Heart left ventricle (tissue), 16 donors: ENCODE results near the gene KTN1. TPM values are rescaled to one million over a fixed set of nuclear protein-coding genes. Genes with fewer than 3 reads are reported as not detected.

Experiments
- ATAC-seq, 4 donors: fragments of 200-7000 bp; cut with Tn5 transposase; one replicate each; pipeline ENCODE4 v1.9.1; 2020 to 2022; ENCODE audit warnings: moderate library complexity in 4 of 4, mild to moderate bottlenecking in 3 of 4, moderate number of reproducible peaks in 1 of 4
- DNase-seq, 5 donors: peaks; one replicate each; pipeline ENCODE4 v3.0.0-alpha.2; 2020
- H3K27ac ChIP-seq, 12 donors: fragments of 200-600 bp; sonication (generic) in 4 of 12; one replicate each; pipeline versions ENCODE4 v1.5.0 to v1.8.0; 2016 to 2022; ENCODE audit warnings: mild to moderate bottlenecking in 2 of 12
- H3K27me3 ChIP-seq, 9 donors: fragments of 200-600 bp; sonication (generic) in 2 of 9; one replicate each; pipeline versions ENCODE4 v1.5.1 to v1.8.0; 2016 to 2022; ENCODE audit warnings: mild to moderate bottlenecking in 3 of 9
- H3K36me3 ChIP-seq, 9 donors: fragments of 200-600 bp; sonication (generic) in 2 of 9; one replicate each; pipeline versions ENCODE4 v1.5.0 to v1.8.0; 2018 to 2022; ENCODE audit warnings: mild to moderate bottlenecking in 2 of 9
- H3K4me1 ChIP-seq, 12 donors: fragments of 200-600 bp; sonication (generic) in 4 of 12; one replicate each; pipeline versions ENCODE4 v1.5.0 to v1.8.0; 2016 to 2022; ENCODE audit warnings: mild to moderate bottlenecking in 3 of 12
- H3K4me3 ChIP-seq, 12 donors: fragments of 200-600 bp; sonication (generic) in 4 of 12; one replicate each; pipeline versions ENCODE4 v1.5.0 to v1.8.0; 2017 to 2022; ENCODE audit warnings: mild to moderate bottlenecking in 9 of 12, moderate library complexity in 4 of 12
- H3K9me3 ChIP-seq, 12 donors: fragments of 200-600 bp; sonication (generic) in 4 of 12; one replicate each; pipeline versions ENCODE4 v1.5.0 to v1.8.0; 2016 to 2022; ENCODE audit warnings: mild to moderate bottlenecking in 1 of 12
- CTCF ChIP-seq, 12 donors: fragments of 200-600 bp; sonication (generic) in 4 of 12; IDR thresholded peaks; one replicate each; pipeline versions ENCODE4 v1.5.0 to v1.8.0; 2018 to 2022; ENCODE audit warnings: antibody characterized with exemption in 12 of 12, mild to moderate bottlenecking in 5 of 12
- POLR2A ChIP-seq, 2 donors: fragments of 450-650 bp; IDR thresholded peaks; one replicate each; pipeline ENCODE4 v1.6.1; 2017; ENCODE audit warnings: antibody characterized with exemption in 2 of 2, mild to moderate bottlenecking in 2 of 2, moderate library complexity in 2 of 2
- WGBS, 4 donors: extraction: QIAGEN DNeasy Blood & Tissue Kit in 2 of 4; methylation state at CpG; one replicate each; pipeline versions ENCODE4 v1.1.5 to v1.1.7; 2013 to 2018; 5-methylcytosine and 5-hydroxymethylcytosine counted together
- intact Hi-C, 10 donors: fragments of 100-400 bp; cut with DNase I; formaldehyde crosslinking; loops; one replicate each; pipeline versions ENCODE4 v1.11.1 to v1.14.2; 2022
- polyA plus RNA-seq, 2 donors: library from polyadenylated mRNA; stranded (reverse); fragments of 200-250 nt; gene quantifications; one replicate each; pipeline ENCODE4 v1.2.3, GENCODE V29; 2013
- total RNA-seq, 9 donors: library from RNA; depleted of rRNA in 2 of 9; stranded (reverse); fragments of >200 nt in 2 of 9; fragmentation: NEBNext Ultra II Directional in 3 of 9; extraction: Animal tissue kit (Norgen Biotek cat#: 25700) in 3 of 9; gene quantifications; one replicate each; pipeline versions ENCODE4 v1.1.0 to v1.2.4, GENCODE V29; 2016 to 2023
- donor health status: ischemic (EF 13 %, LVEDD 7.1; RV severe dilation, severe dysfunction).
- donor health status: healthy with polysubstance abuse.
- donor health status: DM: no; HTN: yes; CAD: no.
- donor health status: DM: no; HTN: no; CAD: no.
- donor health status: ischemic (EF 25% LVEDD 6.9; RV normal size, moderate dysfunction).
- donor health status: ischemic (EF 25% LVEDD 5.7; RV mildly dilated, moderate dysfunction).
- donor health status: healthy.
- donor health status: DM: yes; HTN: yes; CAD: no.
- donor health status: ischemic (EF 35%, LVEDD 5.7; RV mildly dilated, moderate dysfunction).
- donor health status: nonischemic (EF 11% LVEDD 7.7; RV severe dilation, severe dysfunction).
- donor health status: DM: yes; HTN: yes; CAD: no.
- donor health status: PGD.
- donor health status: ischemic (EF 29% LVEDD 5.4; RV normal size, mild dysfunction).
- donor health status: nonischemic (EF 23%, LVEDD 6.1; RV moderate dilation, normal function).

KTN1 gene
- total and polyA plus RNA-seq, 11 donors = 150 to 340 (median 249) TPM

GRCh38 chr14:55689981-55690871 is 110.2 kb downstream of the KTN1 start:
- WGBS, 4 donors = 87 to 92% (median 90%) methylated on average over 5 of the region's 5 CpGs
- H3K36me3 ChIP-seq = peaks cover 0 to 25% (median 13%) of the 10 kb centered on the region in 9 donors
- ATAC-seq = no peak
- H3K4me1 ChIP-seq = peaks cover 0 to 5% (median 0%) of the 10 kb centered on the region in 12 donors
- H3K27me3 ChIP-seq = no peaks in the 10 kb centered on the region
- no peak for TF ChIP-seq POLR2A (IDR thresholded peaks at IDR 0.05)
- no peak for TF ChIP-seq CTCF (IDR thresholded peaks at IDR 0.05)
- no peak overlapping the region for H3K27ac ChIP-seq
- no peak overlapping the region for H3K4me3 ChIP-seq
- DNase-seq = no peak
- intact Hi-C loops = no loop called here
- H3K9me3 ChIP-seq = no peaks in the 10 kb centered on the region

GRCh38 chr14:55691659-55692058 is 111.7 kb downstream of the KTN1 start:
- H3K36me3 ChIP-seq = peaks cover 0 to 10% (median 0%) of the 10 kb centered on the region in 9 donors
- no peaks in the 10 kb centered on the region for H3K4me1 ChIP-seq
- no peaks in the 10 kb centered on the region for H3K9me3 ChIP-seq
- intact Hi-C loops = no loop called here
- H3K4me3 ChIP-seq = no peak overlapping the region
- H3K27ac ChIP-seq = no peak overlapping the region
- H3K27me3 ChIP-seq = no peaks in the 10 kb centered on the region
- TF ChIP-seq CTCF (IDR thresholded peaks at IDR 0.05) = no peak
- TF ChIP-seq POLR2A (IDR thresholded peaks at IDR 0.05) = no peak
- ATAC-seq (no peak), DNase-seq (no peak)

- Histone ChIP-seq H3K27ac (no peak overlapping the region), H3K4me3 (no peak overlapping the region), H3K4me1 (no peaks in the 10 kb centered on the region), H3K27me3 (no peaks in the 10 kb centered on the region), H3K36me3 (no peaks in the 10 kb centered on the region), H3K9me3 (no peaks in the 10 kb centered on the region)
- TF ChIP-seq POLR2A (IDR thresholded peaks at IDR 0.05) = no peak
- no peak for TF ChIP-seq CTCF (IDR thresholded peaks at IDR 0.05)
- no peak for DNase-seq
- ATAC-seq = no peak
- WGBS, 4 donors = 77 to 82% (median 81%) methylated on average over 4 of the region's 4 CpGs
- intact Hi-C loops = no loop called here
These were observed 113.9 kb downstream of the KTN1 start for GRCh38 chr14:55693904-55694303.

- ATAC-seq (no peak), DNase-seq (no peak)
- TF ChIP-seq POLR2A (IDR thresholded peaks at IDR 0.05) (no peak), CTCF (IDR thresholded peaks at IDR 0.05) (no peak)
- Histone ChIP-seq H3K4me1 (no peaks in the 10 kb centered on the region), H3K4me3 (no peak overlapping the region), H3K27me3 (no peaks in the 10 kb centered on the region), H3K36me3 (peaks cover 0 to 4% (median 0%) of the 10 kb centered on the region in 9 donors), H3K27ac (no peak overlapping the region), H3K9me3 (no peaks in the 10 kb centered on the region)
- WGBS, 4 donors = 87 to 93% (median 90%) methylated on average over 5 of the region's 5 CpGs
- intact Hi-C loops = no loop called here
These were observed 117.4 kb downstream of the KTN1 start for GRCh38 chr14:55697414-55697861.
